GM12878 (cell line): Measurements from ENCODE around the gene SENP6.

Source experiments
- POLR2A ChIP-seq: IDR thresholded peaks from 2 replicates; pipeline ENCODE4 v1.6.1; 2011; ENCODE audit warnings: low read depth, mild to moderate bottlenecking, low read length
- TCF7 ChIP-seq: IDR thresholded peaks from 2 replicates; pipeline ENCODE4 v1.6.1; 2014; ENCODE audit warnings: antibody characterized with exemption, borderline replicate concordance
- YY1 ChIP-seq: IDR thresholded peaks from 2 replicates; pipeline ENCODE4 v1.6.1; 2011; ENCODE audit warnings: low read depth, mild to moderate bottlenecking, low read length
- TF ChIP-seq, protein P1 (sequence below): fragments of 450-650 bp; IDR thresholded peaks from 2 replicates; pipeline ENCODE4 v1.6.1; 2017; ENCODE audit warnings: mild to moderate bottlenecking, moderate library complexity

DNA sequence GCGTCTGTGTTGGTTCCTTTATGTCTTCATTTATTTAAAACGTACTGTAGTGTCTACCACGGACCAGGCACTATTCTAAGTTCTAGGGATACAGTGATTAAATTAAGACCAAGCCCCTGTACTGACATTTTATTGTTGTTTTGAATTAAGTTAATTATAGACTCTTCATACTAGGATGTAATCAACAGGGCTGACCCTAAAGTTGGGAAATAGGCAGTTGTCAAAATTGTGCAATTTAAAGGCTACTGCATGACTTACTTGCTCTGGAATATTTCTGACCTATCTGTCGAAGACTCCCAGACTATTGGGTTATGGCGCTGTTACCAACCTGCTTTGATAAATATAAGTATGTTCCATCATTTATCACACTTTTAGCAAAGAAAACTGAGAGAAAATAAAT lies 154.0 kb downstream of the SENP6 start:
- TF ChIP-seq, protein P1, sequence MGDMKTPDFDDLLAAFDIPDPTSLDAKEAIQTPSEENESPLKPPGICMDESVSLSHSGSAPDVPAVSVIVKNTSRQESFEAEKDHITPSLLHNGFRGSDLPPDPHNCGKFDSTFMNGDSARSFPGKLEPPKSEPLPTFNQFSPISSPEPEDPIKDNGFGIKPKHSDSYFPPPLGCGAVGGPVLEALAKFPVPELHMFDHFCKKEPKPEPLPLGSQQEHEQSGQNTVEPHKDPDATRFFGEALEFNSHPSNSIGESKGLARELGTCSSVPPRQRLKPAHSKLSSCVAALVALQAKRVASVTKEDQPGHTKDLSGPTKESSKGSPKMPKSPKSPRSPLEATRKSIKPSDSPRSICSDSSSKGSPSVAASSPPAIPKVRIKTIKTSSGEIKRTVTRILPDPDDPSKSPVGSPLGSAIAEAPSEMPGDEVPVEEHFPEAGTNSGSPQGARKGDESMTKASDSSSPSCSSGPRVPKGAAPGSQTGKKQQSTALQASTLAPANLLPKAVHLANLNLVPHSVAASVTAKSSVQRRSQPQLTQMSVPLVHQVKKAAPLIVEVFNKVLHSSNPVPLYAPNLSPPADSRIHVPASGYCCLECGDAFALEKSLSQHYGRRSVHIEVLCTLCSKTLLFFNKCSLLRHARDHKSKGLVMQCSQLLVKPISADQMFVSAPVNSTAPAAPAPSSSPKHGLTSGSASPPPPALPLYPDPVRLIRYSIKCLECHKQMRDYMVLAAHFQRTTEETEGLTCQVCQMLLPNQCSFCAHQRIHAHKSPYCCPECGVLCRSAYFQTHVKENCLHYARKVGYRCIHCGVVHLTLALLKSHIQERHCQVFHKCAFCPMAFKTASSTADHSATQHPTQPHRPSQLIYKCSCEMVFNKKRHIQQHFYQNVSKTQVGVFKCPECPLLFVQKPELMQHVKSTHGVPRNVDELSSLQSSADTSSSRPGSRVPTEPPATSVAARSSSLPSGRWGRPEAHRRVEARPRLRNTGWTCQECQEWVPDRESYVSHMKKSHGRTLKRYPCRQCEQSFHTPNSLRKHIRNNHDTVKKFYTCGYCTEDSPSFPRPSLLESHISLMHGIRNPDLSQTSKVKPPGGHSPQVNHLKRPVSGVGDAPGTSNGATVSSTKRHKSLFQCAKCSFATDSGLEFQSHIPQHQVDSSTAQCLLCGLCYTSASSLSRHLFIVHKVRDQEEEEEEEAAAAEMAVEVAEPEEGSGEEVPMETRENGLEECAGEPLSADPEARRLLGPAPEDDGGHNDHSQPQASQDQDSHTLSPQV, result no peak
- no peak for TF ChIP-seq TCF7
- no peak for TF ChIP-seq YY1
- TF ChIP-seq POLR2A, result no peak
